Endothelial cell of umbilical vein (primary cell): ENCODE results near the gene SRGAP3. TPM values are rescaled to one million over a fixed set of nuclear protein-coding genes. Genes with fewer than 3 reads are reported as not detected.

Experiments
- BruUV-seq: library from RNA; stranded (reverse); fragments of 400-500 nt; replicated peaks from 2 replicates; lab custom pipeline; 2021; lab: Mats Ljungman, UMichigan
- CTCF ChIA-PET: fragments of 300-600, 350-600 bp; sonication (Branson Sonifier 250); formaldehyde crosslinking; loops from one replicate; lab custom pipeline; 2021; ENCODE audit warnings: antibody characterized with exemption, inconsistent platforms; lab: Charles Lee
- POLR2A ChIA-PET: fragments of 300-600, 350-600 bp; sonication (Branson Sonifier 250); formaldehyde crosslinking; loops from one replicate; lab custom pipeline; 2021; ENCODE audit warnings: antibody characterized with exemption, inconsistent platforms; lab: Charles Lee
- DNase-seq: peaks from one replicate; pipeline ENCODE4 v3.0.0-alpha.2; 2011; ENCODE audit warnings: low read depth, low spot score
- FAIRE-seq: peaks from 2 replicates; lab custom pipeline; 2011; peaks lifted over from hg19 to GRCh38; lab: Jason Lieb, UNC
- H2AFZ ChIP-seq: 2 replicates; pipeline ENCODE4 v1.6.0; 2012; ENCODE audit warnings: low read depth, low read length, control low read depth, inconsistent platforms
- H3K27ac ChIP-seq: 2 replicates; pipeline ENCODE4 v1.5.1; 2011; ENCODE audit warnings: low read depth, mild to moderate bottlenecking, control low read depth, low read length, moderate library complexity; ENCODE audit not compliant: insufficient read depth
- H3K27me3 ChIP-seq, 2 experiments: 2 replicates each; pipeline versions ENCODE4 v1.6.0 to v1.6.1; 2011; ENCODE audit warnings: low read length in 2 of 2, mixed read lengths in 1 of 2; ENCODE audit not compliant: control insufficient read depth in 2 of 2, insufficient read depth in 2 of 2
- H3K36me3 ChIP-seq, 2 experiments: 2 replicates in 1 of 2; 3 replicates in 1 of 2; pipeline ENCODE4 v1.5.1; 2011; ENCODE audit warnings: low read length in 2 of 2, mild to moderate bottlenecking in 1 of 2, moderate library complexity in 1 of 2; ENCODE audit not compliant: control insufficient read depth in 2 of 2, insufficient read depth in 2 of 2; ENCODE audit errors: extremely low read depth in 1 of 2
- H3K4me1 ChIP-seq: 3 replicates; pipeline ENCODE4 v1.5.1; 2011; ENCODE audit warnings: mild to moderate bottlenecking, low read length; ENCODE audit not compliant: control insufficient read depth, insufficient read depth; ENCODE audit errors: extremely low read depth
- H3K4me2 ChIP-seq: 2 replicates; pipeline ENCODE4 v1.6.1; 2011; ENCODE audit warnings: low read length, control low read depth, mixed read lengths; ENCODE audit not compliant: insufficient read depth
- H3K4me3 ChIP-seq, 3 experiments: fragments of 200-600 bp in 1 of 3; sonication (generic), shearing (Covaris generic) in 1 of 3; replicated peaks in 1 of 3; 2 replicates each; pipeline ENCODE4 v1.5.1; 2011 to 2016; ENCODE audit warnings: control low read depth in 3 of 3, low read length in 3 of 3, mild to moderate bottlenecking in 2 of 3, inconsistent platforms in 1 of 3, low read depth in 1 of 3, moderate library complexity in 1 of 3; ENCODE audit not compliant: insufficient read depth in 1 of 3
- H3K79me2 ChIP-seq: 2 replicates; pipeline ENCODE4 v1.6.0; 2012; ENCODE audit warnings: low read length, inconsistent platforms; ENCODE audit not compliant: control insufficient read depth, insufficient read depth
- H3K9ac ChIP-seq: replicated peaks from 2 replicates; pipeline ENCODE3; 2011; ENCODE audit warnings: low read length, control low read depth; ENCODE audit not compliant: insufficient read depth; ENCODE audit errors: extremely low read depth
- H3K9me1 ChIP-seq: replicated peaks from 3 replicates; pipeline ENCODE4 v1.6.0; 2011; ENCODE audit warnings: mild to moderate bottlenecking, low read length; ENCODE audit not compliant: control insufficient read depth, insufficient read depth; ENCODE audit errors: extremely low read depth
- H3K9me3 ChIP-seq: replicated peaks from 2 replicates; pipeline ENCODE4 v1.5.1; 2012; ENCODE audit warnings: low read length, inconsistent platforms; ENCODE audit not compliant: control insufficient read depth, insufficient read depth
- H4K20me1 ChIP-seq: replicated peaks from 2 replicates; pipeline ENCODE3; 2011; ENCODE audit warnings: mild to moderate bottlenecking, low read length; ENCODE audit not compliant: control insufficient read depth, insufficient read depth; ENCODE audit errors: extremely low read depth
- EZH2 ChIP-seq: IDR thresholded peaks from 2 replicates; pipeline ENCODE4 v1.6.1; 2012; ENCODE audit warnings: borderline replicate concordance, low read depth, mild to moderate bottlenecking, moderate library complexity, low read length, inconsistent platforms; ENCODE audit not compliant: severe bottlenecking
- FOS ChIP-seq: IDR thresholded peaks from 2 replicates; pipeline ENCODE4 v1.6.1; 2011; ENCODE audit warnings: mild to moderate bottlenecking, low read length, moderate library complexity, borderline replicate concordance; ENCODE audit not compliant: insufficient read depth
- GATA2 ChIP-seq: IDR thresholded peaks from 2 replicates; pipeline ENCODE4 v1.7.0; 2011; ENCODE audit warnings: low read depth, mild to moderate bottlenecking, moderate library complexity, mixed read lengths, low read length; ENCODE audit not compliant: insufficient read length, insufficient read depth
- JUN ChIP-seq: IDR thresholded peaks from 2 replicates; pipeline ENCODE4 v1.6.1; 2011; ENCODE audit warnings: borderline replicate concordance, low read depth; ENCODE audit not compliant: insufficient read length, insufficient read depth
- MYC ChIP-seq: IDR thresholded peaks from one replicate; pipeline ENCODE4 v1.6.1; 2011; ENCODE audit warnings: mild to moderate bottlenecking, low read depth, low read length
- POLR2A ChIP-seq: IDR thresholded peaks from 2 replicates; pipeline ENCODE4 v1.6.1; 2012; ENCODE audit warnings: low read depth, mild to moderate bottlenecking, control low read depth, low read length
- POLR2AphosphoS5 ChIP-seq: IDR thresholded peaks from 2 replicates; pipeline ENCODE4 v1.6.1; 2012; ENCODE audit warnings: low read depth, mild to moderate bottlenecking, control low read depth, low read length, moderate library complexity; ENCODE audit not compliant: insufficient read depth
- dilution Hi-C: fragments of 300-500 bp; cut with MboI; formaldehyde crosslinking; loops from one replicate; pipeline ENCODE4 v1.15.0; 2019; ENCODE audit warnings: low sequenced_read_pairs; ENCODE audit not compliant: extremely low pct_ligation_motif_present
- intact Hi-C: fragments of 100-400 bp; cut with micrococcal nuclease; formaldehyde crosslinking; loops from one replicate; pipeline ENCODE4 v1.10.0; 2022
- polyA plus RNA-seq, 4 experiments: library from polyadenylated mRNA; depleted of rRNA in 3 of 4; stranded (reverse) in 3 of 4; unstranded in 1 of 4; fragments of >200 nt; gene quantifications; 2 replicates each; pipeline versions ENCODE4 v1.2.1 to v1.2.3, GENCODE V29; 2011 to 2012; ENCODE audit warnings: missing spikeins in 1 of 4
- total RNA-seq: library from RNA; stranded (reverse); gene quantifications from 2 replicates; pipeline ENCODE4 v1.2.3, GENCODE V29; 2021
- TF ChIP-seq, protein P1 (sequence below), 2 donors: IDR thresholded peaks; 1 replicate in 1 of 2; 2 replicates in 1 of 2; pipeline ENCODE4 v1.5.1; 2011; ENCODE audit warnings: low read length in 2 of 2, mild to moderate bottlenecking in 2 of 2, moderate library complexity in 2 of 2, control low read depth in 1 of 2, inconsistent platforms in 1 of 2, low read depth in 1 of 2; ENCODE audit not compliant: insufficient read depth in 1 of 2; ENCODE audit errors: extremely low read depth in 1 of 2

Gene SRGAP3
- total and polyA plus RNA-seq, 2 donors (not counting 3 experiments of a cell fraction or from before 2014, with no cell fraction given): 0.06 TPM; not detected in 1

DNA sequence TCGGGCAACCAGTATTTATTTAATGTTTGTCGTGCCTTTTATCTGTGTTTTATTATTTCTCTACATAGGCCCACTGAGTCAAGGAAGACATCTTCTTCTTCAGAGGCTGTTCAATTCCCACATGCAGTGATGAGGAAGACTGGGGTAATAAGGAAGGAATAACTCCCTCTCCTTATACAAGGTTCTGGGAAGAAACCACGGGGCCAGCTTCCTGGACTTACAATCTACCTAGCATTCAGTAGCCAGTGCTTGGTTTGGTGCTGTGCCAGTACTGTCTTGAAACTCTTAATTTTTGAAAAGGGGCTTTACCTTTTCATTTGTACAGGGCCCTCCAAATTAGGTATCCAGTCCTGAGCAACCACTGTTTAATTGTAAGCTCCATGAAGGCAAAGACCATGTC is 51.2 kb downstream of the SRGAP3 start:
- Histone ChIP-seq H3K36me3 (no peaks in the 10 kb centered on the region), H4K20me1 (no peaks in the 10 kb centered on the region), H3K9me1 (no peaks in the 10 kb centered on the region), H3K79me2 (no peaks in the 10 kb centered on the region), H2AFZ (no peak overlapping the region), H3K27ac (no peak overlapping the region), H3K4me2 (no peak overlapping the region), H3K27me3 (peaks cover 0 to 3% of the 10 kb centered on the region in 2 experiments), H3K4me1 (no peaks in the 10 kb centered on the region), H3K4me3 (no peak overlapping the region), H3K9me3 (no peaks in the 10 kb centered on the region), H3K9ac (no peak overlapping the region)
- intact Hi-C loops (no loop called here), dilution Hi-C loops (no loop called here)
- TF ChIP-seq FOS (no peak), JUN (no peak), EZH2 (no peak), POLR2AphosphoS5 (no peak), GATA2 (no peak), MYC (no peak), POLR2A (no peak)
- TF ChIP-seq, protein P1, sequence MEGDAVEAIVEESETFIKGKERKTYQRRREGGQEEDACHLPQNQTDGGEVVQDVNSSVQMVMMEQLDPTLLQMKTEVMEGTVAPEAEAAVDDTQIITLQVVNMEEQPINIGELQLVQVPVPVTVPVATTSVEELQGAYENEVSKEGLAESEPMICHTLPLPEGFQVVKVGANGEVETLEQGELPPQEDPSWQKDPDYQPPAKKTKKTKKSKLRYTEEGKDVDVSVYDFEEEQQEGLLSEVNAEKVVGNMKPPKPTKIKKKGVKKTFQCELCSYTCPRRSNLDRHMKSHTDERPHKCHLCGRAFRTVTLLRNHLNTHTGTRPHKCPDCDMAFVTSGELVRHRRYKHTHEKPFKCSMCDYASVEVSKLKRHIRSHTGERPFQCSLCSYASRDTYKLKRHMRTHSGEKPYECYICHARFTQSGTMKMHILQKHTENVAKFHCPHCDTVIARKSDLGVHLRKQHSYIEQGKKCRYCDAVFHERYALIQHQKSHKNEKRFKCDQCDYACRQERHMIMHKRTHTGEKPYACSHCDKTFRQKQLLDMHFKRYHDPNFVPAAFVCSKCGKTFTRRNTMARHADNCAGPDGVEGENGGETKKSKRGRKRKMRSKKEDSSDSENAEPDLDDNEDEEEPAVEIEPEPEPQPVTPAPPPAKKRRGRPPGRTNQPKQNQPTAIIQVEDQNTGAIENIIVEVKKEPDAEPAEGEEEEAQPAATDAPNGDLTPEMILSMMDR (IDR thresholded peaks at IDR 0.05; ENCODE audit: extremely low read depth in 1 of 2, insufficient read depth in 1 of 2, low read depth in 1 of 2, low read length in 2 of 2): no peak
- BruUV-seq: no TSS peak
- FAIRE-seq: no peak
- POLR2A ChIA-PET: no interaction called here
- DNase-seq: no peak
- CTCF ChIA-PET: no interaction called here
